ENCODE data around the gene BIN1.

The BIN1 gene

GRCh38 chr2:127076924-127077323, 30.0 kb downstream of the BIN1 start:
- DNase-seq (ENCODE audit: low spot score): no peak
- FAIRE-seq: no peak

- FAIRE-seq: no peak
Observed at GRCh38 chr2:127076290-127076689, 30.7 kb downstream of the BIN1 start.

GRCh38 chr2:127075821-127076220, 31.1 kb downstream of the BIN1 start:
- FAIRE-seq: no peak
- DNase-seq (ENCODE audit: low spot score): no peak

More at GRCh38 chr2:127076290-127076689, 30.7 kb downstream of the BIN1 start:
- no peak for DNase-seq (ENCODE audit: low spot score)

- DNase-seq (ENCODE audit: low spot score): no peak
- FAIRE-seq: no peak
Observed at GRCh38 chr2:127074936-127075335, 32.0 kb downstream of the BIN1 start.

GRCh38 chr2:127074358-127074757, 32.6 kb downstream of the BIN1 start:
- no peak for FAIRE-seq
- DNase-seq (ENCODE audit: low spot score): no peak

- no peak for DNase-seq (ENCODE audit: low spot score)
- no peak for FAIRE-seq
Observed at GRCh38 chr2:127072970-127073369, 34.0 kb downstream of the BIN1 start.

- DNase-seq (ENCODE audit: low spot score) (no peak), FAIRE-seq (no peak)
Observed at GRCh38 chr2:127072396-127072795, 34.6 kb downstream of the BIN1 start.

- no peak for DNase-seq (ENCODE audit: low spot score)
Observed at GRCh38 chr2:127071901-127072328, 35.0 kb downstream of the BIN1 start.

GRCh38 chr2:127070221-127070620, 36.7 kb downstream of the BIN1 start:
- DNase-seq (ENCODE audit: low spot score) (no peak), FAIRE-seq (no peak)

More at GRCh38 chr2:127071901-127072328, 35.0 kb downstream of the BIN1 start:
- no peak for FAIRE-seq

GRCh38 chr2:127069536-127069935, 37.4 kb downstream of the BIN1 start:
- FAIRE-seq (peak; percentile 42), DNase-seq (ENCODE audit: low spot score) (no peak)

- FAIRE-seq: no peak
Observed at GRCh38 chr2:127069003-127069402, 38.0 kb downstream of the BIN1 start.

GRCh38 chr2:127068351-127068741, 38.6 kb downstream of the BIN1 start:
- no peak for FAIRE-seq
- no peak for DNase-seq (ENCODE audit: low spot score)

More at GRCh38 chr2:127069003-127069402, 38.0 kb downstream of the BIN1 start:
- DNase-seq (ENCODE audit: low spot score): no peak

- FAIRE-seq (peak; percentile 91), DNase-seq (ENCODE audit: low spot score) (peak; percentile 59)
Observed at GRCh38 chr2:127067620-127068350, 39.2 kb downstream of the BIN1 start.

- FAIRE-seq (no peak), DNase-seq (ENCODE audit: low spot score) (no peak)
Observed at GRCh38 chr2:127066942-127067341, 40.0 kb downstream of the BIN1 start.

GRCh38 chr2:127065940-127066318, 41.0 kb downstream of the BIN1 start:
- FAIRE-seq (peak; percentile 27), DNase-seq (ENCODE audit: low spot score) (no peak)

- peak; percentile 30 for FAIRE-seq
- DNase-seq (ENCODE audit: low spot score): no peak
Observed at GRCh38 chr2:127065299-127065939, 41.5 kb downstream of the BIN1 start.

GRCh38 chr2:127064642-127065250, 42.2 kb downstream of the BIN1 start:
- peak; percentile 100 for DNase-seq (ENCODE audit: low spot score)
- FAIRE-seq: peak; percentile 98

GRCh38 chr2:127063701-127064590, 43.0 kb downstream of the BIN1 start:
- FAIRE-seq (peak; percentile 86), DNase-seq (ENCODE audit: low spot score) (no peak)

- DNase-seq (ENCODE audit: low spot score): no peak
Observed at GRCh38 chr2:127061375-127062273, 45.3 kb downstream of the BIN1 start.

GRCh38 chr2:127060264-127060945, 46.5 kb downstream of the BIN1 start:
- no peak for FAIRE-seq
- DNase-seq (ENCODE audit: low spot score): no peak

More at GRCh38 chr2:127061375-127062273, 45.3 kb downstream of the BIN1 start:
- FAIRE-seq: peak; percentile 63
